Measurements from ENCODE around the gene VAMP1.
"Not testable (repeated sequence)": the region's sequence is repeated elsewhere in the genome, so short reads cannot be mapped to it uniquely, and the experiment has no call there.

VAMP1 gene

DNA sequence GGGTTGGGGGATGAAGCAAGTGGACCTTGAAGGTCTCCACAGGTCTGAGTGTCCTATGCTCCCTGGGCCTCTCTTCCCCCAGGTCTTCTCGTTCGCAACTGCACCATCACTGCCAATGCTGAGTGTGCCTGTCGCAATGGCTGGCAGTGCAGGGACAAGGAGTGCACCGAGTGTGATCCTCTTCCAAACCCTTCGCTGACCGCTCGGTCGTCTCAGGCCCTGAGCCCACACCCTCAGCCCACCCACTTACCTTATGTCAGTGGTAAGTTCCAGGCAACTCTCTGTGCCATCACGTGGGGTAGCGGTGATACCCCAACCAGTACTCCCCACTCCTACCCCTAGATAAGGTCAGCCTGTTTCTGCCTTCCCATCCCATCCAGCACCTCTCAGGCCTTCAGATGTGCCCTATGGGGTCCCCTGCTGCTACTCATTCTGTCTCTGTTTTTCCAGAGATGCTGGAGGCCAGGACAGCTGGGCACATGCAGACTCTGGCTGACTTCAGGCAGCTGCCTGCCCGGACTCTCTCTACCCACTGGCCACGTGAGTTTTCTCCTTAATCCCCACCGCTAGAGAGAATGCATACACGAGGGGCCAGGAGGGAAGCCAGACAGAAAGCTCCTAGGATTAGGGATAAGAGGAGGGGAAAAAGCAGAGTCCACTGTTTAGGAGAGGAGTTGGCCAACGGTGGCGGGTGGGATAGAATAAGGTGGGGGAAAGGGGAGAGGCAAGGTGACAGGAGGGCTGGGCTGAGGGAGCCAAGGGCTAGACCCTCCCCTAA, 20.2 kb downstream of the VAMP1 start:
- no peak for DNase-seq

DNA sequence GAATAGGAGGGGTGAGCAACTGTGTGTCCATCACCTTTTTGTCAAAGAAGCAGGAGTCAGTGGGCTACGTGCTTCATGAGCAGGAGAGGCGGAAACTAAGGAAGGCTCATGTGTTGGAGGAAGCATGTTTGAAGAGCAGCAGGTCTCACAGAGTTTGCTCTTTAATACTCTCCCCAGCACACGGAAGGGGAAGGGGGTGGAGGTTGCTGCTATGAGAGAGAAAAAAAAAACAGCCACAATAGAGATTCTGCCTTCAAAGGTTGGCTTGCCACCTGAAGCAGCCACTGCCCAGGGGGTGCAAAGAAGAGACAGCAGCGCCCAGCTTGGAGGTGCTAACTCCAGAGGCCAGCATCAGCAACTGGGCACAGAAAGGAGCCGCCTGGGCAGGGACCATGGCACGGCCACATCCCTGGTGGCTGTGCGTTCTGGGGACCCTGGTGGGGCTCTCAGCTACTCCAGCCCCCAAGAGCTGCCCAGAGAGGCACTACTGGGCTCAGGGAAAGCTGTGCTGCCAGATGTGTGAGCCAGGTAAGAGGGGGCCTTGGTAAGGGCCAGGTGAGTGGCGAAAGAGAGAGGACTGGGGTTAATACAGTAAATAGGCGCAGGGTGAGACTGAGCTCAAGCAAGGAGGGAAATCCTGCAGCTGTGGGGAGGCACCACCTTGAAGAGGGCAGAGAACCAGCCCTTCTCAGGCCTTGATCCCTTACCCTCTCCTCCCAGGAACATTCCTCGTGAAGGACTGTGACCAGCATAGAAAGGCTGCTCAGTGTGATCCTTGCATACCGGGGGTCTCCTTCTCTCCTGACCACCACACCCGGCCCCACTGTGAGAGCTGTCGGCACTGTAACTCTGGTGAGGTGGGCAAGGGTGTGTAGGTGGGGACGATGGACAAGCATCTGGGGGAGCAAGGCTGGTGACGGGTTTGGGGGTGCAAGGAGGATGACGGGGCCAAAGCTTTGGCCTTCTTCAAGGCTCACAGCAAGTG, 25.5 kb downstream of the VAMP1 start, which contains the start of gene CD27:
CD27 (plus strand) TSS at position 252 of the 985 bp plus-strand sequence; CDS start at position 393, 141 bp downstream.
- no peak for DNase-seq

DNA sequence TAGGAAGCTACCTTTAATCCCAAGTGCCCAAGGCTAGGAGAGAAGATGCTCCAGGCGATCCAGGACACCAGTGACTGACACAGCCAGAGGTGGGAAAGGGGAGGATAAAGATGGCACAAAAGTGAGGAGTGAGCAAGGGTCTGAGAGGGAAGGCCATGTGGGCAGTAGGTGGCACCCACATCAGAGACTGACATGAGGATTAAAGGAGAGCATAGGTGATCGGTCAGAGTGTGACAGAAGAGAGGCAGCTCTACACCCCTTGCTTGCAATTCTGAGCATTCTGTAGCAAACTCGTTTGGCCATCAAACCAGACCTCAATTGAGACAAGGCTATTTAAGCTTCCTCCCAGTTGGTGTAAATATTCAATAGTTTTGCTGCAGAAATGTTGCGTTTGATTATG, 26.4 kb downstream of the VAMP1 start:
- DNase-seq, result no peak

DNA sequence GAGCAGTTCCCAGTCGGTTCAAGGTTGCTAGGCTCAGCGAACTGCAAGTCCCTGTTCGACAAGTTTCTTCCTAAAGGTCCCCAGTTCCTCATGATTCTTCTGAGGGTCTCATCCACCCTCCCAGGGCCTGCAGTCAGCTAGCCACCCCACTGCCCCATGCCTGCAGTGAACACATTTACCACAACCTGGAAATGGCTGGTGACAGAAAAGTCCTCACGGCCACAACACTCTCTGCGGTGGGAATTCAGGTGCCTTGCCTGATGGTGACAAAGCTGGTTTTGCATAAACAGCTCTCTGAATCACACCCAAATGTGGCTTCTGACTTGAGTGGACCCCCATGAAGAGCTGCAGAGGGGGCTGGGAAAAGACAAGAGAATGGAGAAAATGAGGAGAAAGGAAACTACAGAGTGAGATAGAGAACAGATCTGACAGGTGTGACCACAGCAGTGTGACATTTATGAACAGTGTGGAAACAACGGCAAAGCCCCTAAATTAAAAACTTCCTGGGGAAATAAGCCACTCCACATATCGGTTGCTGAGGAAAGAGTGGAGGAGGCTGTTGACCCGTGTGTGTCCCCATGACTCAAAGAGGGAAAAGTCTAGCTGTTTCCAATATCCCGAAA, 27.0 kb downstream of the VAMP1 start:
- DNase-seq, result no peak

DNA sequence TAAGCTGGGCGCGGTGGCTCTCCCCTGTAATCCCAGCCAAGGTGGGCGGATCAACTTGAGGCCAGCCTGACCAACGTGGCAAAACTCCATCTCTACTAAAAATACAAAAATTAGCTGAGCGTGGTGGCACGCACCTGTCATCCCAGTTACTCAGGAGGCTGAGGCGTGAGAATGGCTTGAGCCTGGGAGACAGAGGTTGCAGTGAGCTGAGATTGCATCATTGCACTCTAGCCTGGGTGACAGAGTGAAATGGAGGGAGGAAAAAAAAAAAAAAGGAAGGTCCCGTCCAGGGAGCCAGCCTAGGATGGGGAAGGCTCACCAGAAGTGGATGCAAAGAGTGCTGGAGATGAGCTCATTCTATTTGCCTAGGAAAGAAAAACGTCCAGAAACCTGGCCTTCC, 27.6 kb downstream of the VAMP1 start:
- DNase-seq, result no peak

DNA sequence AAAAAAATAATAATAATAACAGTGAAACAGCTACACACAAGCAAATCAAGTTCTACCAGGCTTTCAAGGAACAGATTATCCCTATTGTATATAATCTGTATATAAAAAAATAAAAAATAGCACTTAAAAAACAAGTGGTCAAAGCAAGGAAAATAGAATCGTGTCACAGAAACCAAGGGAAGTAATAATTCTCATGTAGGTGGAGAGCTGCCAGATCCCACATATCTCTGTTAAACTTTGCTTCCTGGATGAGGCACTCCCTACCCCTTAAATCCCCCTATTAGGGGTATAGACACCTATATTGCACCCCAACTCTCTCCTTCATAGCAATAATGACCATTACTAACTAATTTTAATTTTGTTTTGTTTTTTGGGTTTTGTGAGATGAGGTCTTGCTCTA, 30.1 kb downstream of the VAMP1 start:
- no peak for DNase-seq

DNA sequence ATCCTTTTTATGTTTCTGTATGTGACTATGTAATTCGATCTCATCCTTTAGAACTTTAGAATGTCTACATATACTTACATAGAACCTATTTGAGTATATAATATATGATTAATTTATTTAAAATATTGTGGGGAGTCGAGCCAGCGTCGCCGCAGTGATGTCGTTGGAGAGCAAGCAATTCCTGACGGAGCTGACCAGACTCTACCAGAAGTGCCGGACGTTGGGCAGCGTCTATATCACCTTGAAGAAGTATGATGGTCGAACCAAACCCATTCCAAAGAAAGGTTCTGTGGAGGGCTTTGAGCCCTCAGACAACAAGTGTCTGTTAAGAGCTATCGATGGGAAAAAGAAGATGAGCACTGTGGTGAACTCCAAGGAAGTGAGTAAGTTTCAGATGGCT, 32.1 kb downstream of the VAMP1 start:
- DNase-seq, result no peak

DNA sequence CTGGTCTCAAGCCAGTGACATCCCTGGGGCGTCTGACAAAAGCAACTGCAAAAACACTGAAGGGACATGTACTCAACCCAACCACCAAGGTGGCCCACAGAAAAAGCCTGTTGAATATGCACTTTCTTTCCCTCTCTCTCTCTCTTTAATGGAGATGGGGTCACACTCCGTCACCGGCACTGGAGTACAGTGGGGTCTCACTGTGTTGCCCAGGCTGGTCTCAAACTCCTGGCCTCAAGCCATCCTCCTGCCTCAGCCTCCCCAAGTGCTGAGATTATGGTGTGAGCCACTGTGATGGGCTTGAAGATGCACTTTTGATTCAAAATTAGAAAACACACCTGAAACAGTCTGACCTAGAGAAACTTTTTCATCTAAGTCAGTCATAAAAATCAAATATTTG, 32.9 kb downstream of the VAMP1 start:
- no peak for DNase-seq

DNA sequence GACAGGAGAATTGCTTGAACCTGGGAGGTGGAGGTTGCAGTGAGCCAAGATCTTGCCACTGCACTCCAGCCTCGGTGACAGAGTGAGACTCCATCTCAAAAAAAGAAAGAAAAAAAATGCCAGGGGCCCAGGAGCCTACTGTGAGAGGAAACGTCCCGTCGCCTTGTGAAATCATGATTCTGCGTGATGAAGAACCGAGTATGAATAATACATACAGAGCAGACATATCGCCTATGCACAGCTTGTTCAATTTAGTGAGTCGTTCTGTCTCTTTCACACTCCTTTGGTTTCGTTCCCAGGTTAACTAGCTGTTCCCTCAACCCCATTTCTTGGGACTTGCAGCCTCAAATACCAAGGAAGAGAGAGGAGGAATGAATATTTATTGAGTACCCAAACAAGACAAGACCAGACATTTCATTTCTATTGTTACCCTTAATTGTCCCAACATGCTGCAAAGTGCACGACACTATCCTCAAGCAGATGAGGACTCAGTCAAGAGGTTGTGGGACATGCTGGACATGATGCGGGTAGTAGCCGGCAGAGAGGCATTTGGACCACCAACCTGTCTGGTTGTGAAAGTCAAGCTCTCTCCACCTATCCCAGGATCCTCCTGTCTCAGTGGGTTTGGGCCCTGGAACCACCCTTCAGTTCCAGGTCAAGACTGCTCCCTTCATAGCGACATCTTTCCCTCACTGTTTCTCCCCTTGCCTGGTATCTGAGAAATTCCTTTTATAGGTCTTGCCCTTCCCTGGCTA, 34.3 kb downstream of the VAMP1 start:
- DNase-seq, result no peak

DNA sequence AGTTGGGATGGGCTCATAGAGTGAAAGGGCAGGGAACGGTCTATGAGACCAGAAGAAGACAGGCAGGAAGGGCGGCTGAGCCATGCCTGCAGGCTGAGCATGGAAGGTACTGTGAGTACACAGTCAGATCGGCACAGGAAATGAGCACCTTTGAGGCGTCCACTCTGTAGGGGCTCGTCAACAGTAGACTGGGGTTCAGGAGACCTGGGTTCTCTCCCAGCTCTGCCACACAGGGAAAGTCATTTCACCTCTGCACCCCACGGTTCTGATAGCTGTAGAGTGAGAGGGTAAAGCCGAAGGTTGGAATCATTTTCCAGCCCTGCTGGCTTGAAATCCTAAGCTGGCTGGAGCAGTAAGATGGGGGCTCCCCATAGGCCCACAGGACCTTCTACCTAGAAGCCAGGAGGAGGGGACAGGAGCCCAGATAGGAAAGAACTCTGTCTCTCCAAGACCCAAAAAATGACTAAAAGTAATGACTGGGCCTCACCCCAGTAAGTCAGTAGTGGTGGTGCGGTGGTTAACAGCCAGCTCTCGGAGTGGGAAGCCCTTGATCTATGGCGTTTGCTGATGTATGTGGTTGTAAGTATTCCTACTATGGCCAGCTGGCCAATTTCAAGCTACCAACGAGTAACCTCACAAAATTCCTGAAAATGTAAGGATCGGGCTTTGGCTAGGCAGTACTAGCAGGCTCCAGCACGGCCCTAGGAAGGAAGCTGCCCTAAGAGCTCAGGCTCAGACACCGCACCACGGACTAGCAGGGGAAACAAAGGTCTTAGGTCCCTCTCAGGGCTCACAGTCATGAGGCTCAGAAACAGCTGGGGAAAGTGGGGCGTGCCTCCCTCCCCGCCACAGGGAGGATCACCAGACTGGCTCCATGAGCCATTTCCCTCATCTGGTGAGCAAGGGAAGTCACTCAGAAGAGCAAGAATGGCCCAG, 36.0 kb downstream of the VAMP1 start:
- DNase-seq, result no peak

DNA sequence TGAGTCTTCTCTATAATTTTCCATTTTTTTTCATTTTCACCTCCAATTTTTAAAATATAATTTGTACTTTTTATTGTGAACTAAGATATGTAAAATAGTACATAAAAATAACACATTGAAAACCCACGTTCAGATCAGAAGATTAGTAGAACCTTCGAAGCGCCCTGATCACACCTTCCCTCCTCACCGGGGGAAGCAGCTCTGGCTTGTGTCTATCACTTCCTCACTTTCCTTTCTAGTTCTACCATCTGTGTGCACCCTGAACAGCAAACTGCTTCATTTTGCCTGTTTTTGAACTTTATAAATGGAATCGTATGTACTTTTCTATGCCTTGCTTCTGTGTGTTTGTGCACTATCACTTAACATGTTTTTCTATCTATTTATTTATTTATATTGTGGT, 37.5 kb downstream of the VAMP1 start:
- DNase-seq, result no peak

DNA sequence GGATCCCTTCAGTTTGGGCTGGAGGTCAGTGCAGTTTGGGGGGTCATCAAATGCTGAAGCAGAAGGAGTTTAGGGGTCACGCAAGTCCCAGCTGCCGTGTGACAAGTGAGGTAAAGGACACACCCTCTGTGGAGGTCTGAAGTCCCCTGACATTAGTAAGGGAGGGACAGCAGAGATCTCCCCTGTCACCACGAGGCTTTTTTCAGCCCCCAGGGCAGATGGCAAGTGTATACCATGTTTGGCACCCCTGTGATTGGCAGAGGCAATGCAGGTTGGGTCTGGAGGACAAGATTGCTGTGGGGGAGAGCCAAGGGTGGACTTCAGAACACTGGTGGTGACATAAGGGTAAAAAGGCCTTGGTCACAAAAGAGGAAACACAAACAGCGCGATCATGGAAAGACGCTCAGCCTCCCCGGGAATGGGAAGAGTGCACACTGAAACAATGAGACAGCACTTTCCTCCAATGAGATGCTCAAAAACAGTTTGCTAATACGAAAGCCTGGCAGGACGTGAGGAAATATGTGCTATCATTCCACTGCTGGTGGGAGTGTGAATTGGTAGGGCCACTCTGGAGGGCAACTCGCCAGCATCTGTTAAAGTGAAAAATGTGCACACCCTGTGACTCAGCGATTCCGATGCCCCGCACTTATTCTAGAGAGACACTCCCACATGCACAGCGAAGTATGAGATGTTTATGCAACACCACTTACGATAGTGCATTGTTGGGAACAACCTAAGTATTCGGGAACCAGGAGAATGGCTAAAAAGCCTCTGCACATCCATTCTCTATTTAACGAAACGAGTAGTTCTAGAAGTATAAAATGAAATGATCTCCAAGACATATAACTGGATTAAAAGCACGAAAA, 40.1 kb downstream of the VAMP1 start:
- DNase-seq, result peak; percentile 86

DNA sequence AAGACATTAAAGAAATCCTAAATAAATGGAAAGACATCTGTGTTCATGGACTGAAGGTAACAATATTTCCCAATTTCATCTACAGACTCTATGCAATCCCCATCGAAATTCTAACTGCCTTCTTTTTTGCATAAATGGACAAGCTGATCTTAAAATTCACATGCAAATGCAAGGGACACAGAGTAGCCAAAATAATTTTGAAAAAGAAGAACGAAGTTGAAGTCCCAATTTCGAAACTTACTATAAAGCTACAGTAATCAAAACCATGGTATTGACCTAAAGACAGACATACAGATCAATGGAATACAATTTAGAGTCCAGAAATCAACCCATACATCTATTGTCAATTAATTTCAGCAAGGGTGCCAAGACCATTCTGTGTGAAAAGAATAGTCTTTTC, 42.2 kb downstream of the VAMP1 start:
- no peak for DNase-seq

DNA sequence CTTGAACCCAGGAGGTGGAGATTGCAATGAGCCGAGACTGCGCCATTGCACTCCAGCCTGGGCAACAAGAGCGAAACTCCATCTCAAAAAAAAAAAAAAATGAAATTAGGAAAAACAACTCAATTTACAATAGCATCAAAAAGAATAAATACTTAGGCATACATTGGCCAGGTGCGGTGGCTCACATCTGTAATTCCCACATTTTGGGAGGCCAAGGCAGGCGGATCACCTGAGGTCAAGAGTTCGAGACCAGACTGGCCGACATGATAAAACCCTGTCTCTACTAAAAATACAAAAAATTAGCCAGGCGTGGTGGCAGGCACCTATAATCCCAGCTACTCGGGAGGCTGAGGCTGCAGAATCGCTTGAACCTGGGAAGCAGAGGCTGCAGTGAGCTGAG, 42.7 kb downstream of the VAMP1 start:
- not testable (repeated sequence) for DNase-seq

DNA sequence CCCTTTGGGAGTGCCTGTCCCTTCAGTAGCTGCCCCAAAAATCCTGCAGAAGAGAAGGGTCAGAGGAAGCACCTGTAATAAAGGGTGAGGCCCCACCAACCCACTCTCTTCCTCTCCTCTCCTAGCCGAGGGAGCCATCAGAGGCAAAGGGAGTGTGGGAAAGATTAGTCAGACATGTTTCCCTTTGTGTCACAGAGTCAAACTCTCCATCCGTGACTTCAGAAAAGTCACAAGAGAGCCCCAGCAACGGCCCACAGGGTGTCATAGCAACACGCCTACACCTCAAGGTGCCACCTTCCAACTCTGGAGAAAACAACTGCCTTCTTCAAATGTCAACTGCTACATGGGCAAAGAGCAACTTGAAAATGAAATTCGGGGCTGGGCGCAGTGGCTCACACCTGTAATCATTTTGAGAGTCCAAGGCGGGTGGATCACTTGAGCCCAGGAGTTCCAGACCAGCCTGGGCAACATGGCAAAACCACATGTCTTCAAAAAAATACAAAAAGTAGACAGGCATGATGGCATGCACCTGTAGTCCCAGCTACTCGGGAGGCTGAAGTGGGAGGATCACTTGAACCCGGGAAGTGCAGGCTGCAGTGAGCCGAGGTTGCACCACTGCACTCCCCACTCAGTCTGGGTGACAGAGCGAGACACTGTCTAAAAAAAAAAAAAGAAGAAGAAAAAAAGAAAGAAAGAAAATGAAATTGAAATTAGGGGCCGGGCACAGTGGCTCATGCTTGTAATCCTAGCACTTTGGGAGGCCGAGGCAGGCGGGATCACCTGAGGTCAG, 43.4 kb downstream of the VAMP1 start:
- DNase-seq, result no peak

DNA sequence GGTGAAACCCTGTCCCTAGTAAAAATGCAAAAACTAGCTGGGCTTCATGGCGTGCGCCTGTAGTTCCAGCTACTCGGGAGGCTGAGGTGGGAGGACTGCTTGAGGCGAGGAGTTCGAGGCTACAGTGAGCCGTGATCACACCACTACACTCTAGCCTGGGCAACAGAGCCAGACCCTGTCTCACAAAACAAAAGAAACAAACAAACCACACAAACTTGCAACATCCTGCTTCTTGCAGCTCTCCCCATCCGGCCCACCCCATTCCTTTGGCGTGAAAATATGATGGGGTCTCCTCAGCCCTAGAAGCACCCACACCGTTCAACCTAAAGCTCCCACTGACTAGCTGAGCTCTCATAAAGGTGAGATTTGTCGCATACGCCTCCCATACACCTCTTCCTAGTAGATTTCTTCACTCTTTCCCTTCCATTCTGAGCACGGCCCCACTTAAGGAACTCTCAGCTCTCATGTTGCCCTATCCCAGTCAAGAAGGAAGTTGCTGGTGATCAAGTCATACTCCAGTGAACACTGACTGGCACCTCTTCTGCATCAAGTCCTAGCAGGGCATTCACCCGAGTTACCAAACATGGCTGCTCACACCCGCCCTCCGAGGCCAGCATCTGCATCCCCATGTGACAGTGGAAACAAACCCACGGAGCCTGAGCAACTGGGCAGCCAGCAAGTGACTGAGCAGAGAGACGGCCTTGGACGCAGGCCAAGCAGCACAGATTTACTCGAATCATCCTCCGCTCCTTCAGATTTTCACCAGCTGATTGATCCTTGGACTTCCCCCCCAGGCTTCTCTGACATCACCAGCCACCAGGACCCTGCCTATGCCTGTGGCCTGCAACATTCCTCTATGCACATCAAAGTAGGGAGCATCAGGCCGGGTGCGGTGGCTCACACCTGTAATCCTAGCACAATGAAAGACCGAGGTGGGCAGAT, 44.6 kb downstream of the VAMP1 start:
- DNase-seq, result no peak

DNA sequence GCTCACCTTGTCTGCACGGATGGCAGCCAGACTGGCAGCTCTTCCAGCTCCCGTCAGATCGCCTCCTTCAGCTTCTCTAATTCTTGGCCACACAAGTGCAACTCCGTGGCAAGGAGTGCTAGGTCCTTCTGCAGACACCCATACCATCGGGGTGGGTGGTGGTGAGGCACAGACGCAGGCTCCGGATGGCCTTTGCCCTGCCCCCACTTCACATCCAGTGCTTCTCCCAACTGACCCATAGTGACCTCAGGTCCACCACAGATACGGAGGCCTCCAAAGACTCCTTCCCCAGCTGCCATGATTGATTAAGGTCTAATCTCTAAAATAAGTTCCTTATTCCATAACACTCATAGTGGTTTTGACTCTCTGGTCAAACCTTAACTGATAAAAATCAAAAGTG, 45.6 kb downstream of the VAMP1 start:
- DNase-seq, result peak; percentile 31

DNA sequence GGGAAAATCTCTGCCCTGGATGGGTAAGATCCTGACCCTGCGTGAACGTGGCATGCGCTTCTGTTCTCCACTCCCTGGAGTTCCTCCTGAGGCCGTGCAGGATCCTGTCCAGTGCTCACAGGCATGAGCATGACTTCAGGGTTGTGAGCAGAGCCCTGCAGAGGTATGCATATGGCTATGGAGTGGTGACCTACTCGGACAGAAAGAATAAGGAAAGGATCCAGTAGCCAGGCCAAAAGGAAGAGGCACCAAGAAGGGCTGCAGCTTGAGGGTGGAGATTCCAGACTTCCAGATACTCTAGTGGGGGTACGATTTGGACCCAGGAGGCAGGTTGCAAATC, 46.5 kb downstream of the VAMP1 start:
- no peak for DNase-seq

Measured in MV-4-11 (cell line).